A673 (cell line): ENCODE data around the gene NHLRC2. TPM values are rescaled to one million over a fixed set of nuclear protein-coding genes. Genes with fewer than 3 reads are reported as not detected.
A peak's percentile ranks its signal among the peaks of the same experiment; 100 is the strongest.

ENCODE experiments used
- BruUV-seq: library from RNA; stranded (reverse); fragments of 400-500 nt; replicated peaks from 2 replicates; lab custom pipeline; 2021; lab: Mats Ljungman, UMichigan
- CTCF ChIA-PET: fragments of 300-600 bp; sonication (Branson Sonifier 250); formaldehyde crosslinking; loops from one replicate; lab custom pipeline; 2022; ENCODE audit warnings: antibody characterized with exemption; lab: Charles Lee
- POLR2A ChIA-PET: fragments of 300-600 bp; sonication (Branson Sonifier 250); formaldehyde crosslinking; loops from one replicate; lab custom pipeline; 2022; ENCODE audit warnings: antibody characterized with exemption; ENCODE audit not compliant: low non-redundant PET; lab: Charles Lee
- DNase-seq: peaks from one replicate; pipeline ENCODE4 v3.0.0-alpha.2; 2015; ENCODE audit warnings: low spot score
- H3K27ac ChIP-seq: fragments of 200-600 bp; sonication (generic); 2 replicates; pipeline ENCODE4 v1.5.1; 2016; ENCODE audit warnings: mixed run types, low read depth, mild to moderate bottlenecking, mixed read lengths, antibody characterized with exemption, low read length; ENCODE audit not compliant: poor library complexity, severe bottlenecking
- H3K27me3 ChIP-seq: fragments of 200-600 bp; sonication (generic); replicated peaks from 2 replicates; pipeline ENCODE4 v1.6.1; 2017; ENCODE audit warnings: mixed run types, low read depth, mild to moderate bottlenecking, mixed read lengths, antibody characterized with exemption, low read length; ENCODE audit not compliant: insufficient read depth, poor library complexity
- H3K36me3 ChIP-seq: fragments of 200-600 bp; sonication (generic); 2 replicates; pipeline ENCODE4 v1.6.1; 2016; ENCODE audit warnings: mixed run types, mild to moderate bottlenecking, mixed read lengths, antibody characterized with exemption, low read length; ENCODE audit not compliant: insufficient read depth, poor library complexity, severe bottlenecking
- H3K4me1 ChIP-seq: fragments of 200-600 bp; sonication (generic); 2 replicates; pipeline ENCODE4 v1.6.1; 2017; ENCODE audit warnings: mixed run types, mild to moderate bottlenecking, mixed read lengths, antibody characterized with exemption, low read length; ENCODE audit not compliant: insufficient read depth, poor library complexity, severe bottlenecking
- H3K4me3 ChIP-seq: fragments of 200-600 bp; sonication (generic); 2 replicates; pipeline ENCODE4 v1.5.1; 2016; ENCODE audit warnings: low read depth, mixed run types, mild to moderate bottlenecking, mixed read lengths, low read length; ENCODE audit not compliant: poor library complexity, severe bottlenecking
- H3K9me3 ChIP-seq: fragments of 200-600 bp; sonication (generic); 2 replicates; pipeline ENCODE4 v1.6.1; 2016; ENCODE audit warnings: mixed run types, low read depth, mild to moderate bottlenecking, mixed read lengths, antibody characterized with exemption, low read length; ENCODE audit not compliant: poor library complexity, severe bottlenecking
- EZH2 ChIP-seq: fragments of 200-600 bp; sonication (generic); IDR thresholded peaks from 2 replicates; pipeline ENCODE4 v1.6.1; 2017; ENCODE audit warnings: borderline replicate concordance, low read depth, mild to moderate bottlenecking, mixed read lengths, antibody characterized with exemption, low read length; ENCODE audit not compliant: poor library complexity, severe bottlenecking
- intact Hi-C: fragments of 100-400 bp; cut with micrococcal nuclease; formaldehyde crosslinking; loops from one replicate; pipeline ENCODE4 v1.10.0; 2022; ENCODE audit not compliant: unreplicated experiment
- total RNA-seq: library from RNA; stranded (reverse); gene quantifications from 2 replicates; pipeline ENCODE4 v1.2.3, GENCODE V29; 2021
- TF ChIP-seq, protein P1 (sequence below): fragments of 300-800, 200-600 bp; sonication (generic); conservative IDR thresholded peaks from 2 replicates; pipeline ENCODE4 v1.5.1; 2017; ENCODE audit warnings: low read depth, mild to moderate bottlenecking, antibody characterized with exemption, low read length, moderate library complexity, mixed read lengths

NHLRC2 gene
- total RNA-seq, 1 experiment from 2014 or later, result 49.7 TPM

DNA sequence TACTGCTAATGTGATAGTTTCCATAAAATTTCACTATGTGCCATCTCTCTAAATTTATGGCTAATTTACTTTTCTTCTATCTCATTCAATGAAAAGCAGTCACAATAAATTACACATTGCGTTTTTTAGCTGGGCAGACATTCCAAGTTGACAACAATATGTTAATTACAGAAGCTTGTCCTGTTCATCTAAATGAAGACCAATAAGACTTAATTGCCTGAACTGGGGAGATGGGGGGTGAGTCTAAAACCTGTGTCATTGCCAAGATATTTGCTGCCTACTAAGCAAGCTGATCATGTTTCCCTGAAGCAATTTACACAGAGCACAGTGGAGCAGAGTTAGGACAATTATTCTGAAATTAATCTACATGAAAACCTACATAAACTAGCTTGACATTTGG lies 99.9 kb downstream of the NHLRC2 start:
- TF ChIP-seq, protein P1, sequence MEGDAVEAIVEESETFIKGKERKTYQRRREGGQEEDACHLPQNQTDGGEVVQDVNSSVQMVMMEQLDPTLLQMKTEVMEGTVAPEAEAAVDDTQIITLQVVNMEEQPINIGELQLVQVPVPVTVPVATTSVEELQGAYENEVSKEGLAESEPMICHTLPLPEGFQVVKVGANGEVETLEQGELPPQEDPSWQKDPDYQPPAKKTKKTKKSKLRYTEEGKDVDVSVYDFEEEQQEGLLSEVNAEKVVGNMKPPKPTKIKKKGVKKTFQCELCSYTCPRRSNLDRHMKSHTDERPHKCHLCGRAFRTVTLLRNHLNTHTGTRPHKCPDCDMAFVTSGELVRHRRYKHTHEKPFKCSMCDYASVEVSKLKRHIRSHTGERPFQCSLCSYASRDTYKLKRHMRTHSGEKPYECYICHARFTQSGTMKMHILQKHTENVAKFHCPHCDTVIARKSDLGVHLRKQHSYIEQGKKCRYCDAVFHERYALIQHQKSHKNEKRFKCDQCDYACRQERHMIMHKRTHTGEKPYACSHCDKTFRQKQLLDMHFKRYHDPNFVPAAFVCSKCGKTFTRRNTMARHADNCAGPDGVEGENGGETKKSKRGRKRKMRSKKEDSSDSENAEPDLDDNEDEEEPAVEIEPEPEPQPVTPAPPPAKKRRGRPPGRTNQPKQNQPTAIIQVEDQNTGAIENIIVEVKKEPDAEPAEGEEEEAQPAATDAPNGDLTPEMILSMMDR, result no peak
- TF ChIP-seq EZH2, result no peak
- Histone ChIP-seq H3K27ac (peak overlapping the region; percentile 71), H3K4me1 (peaks cover 34% of the 10 kb centered on the region), H3K36me3 (no peaks in the 10 kb centered on the region), H3K4me3 (no peak overlapping the region), H3K27me3 (no peaks in the 10 kb centered on the region), H3K9me3 (peaks cover 6% of the 10 kb centered on the region)
- ChIA-PET POLR2A (no interaction called here), CTCF (interaction anchor here (0.6 to 0.8 kb wide), 2 partner anchors 30 to 102 kb away, joined by 3 to 4 read pairs; no protein-coding TSS in a partner anchor)
- no TSS peak for BruUV-seq
- DNase-seq, result peak; percentile 77
- intact Hi-C loops, result no loop called here

DNA sequence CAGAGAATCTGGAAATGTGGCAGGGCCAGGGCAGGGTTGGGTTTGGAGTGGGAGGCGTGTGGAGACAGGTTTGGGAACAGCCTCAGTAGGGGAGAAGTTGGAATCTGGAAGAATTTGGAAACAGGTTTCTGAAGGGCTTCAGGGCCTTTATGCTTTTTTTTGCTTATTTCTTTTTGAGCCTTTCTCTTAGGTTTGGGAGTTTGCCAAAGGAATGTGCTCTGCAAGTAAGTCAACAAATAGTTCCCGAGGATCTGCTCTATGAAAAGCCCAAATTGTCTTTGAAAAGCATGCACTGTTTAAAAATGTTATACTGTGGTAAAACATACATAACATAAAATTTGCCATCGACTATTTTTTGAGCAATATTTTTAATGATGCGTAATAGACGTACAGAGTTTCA lies 102.6 kb downstream of the NHLRC2 start:
- TF ChIP-seq EZH2, result no peak
- TF ChIP-seq, protein P1, result no peak
- POLR2A ChIA-PET, result no interaction called here
- no peaks in the 10 kb centered on the region for H3K36me3 ChIP-seq
- no peaks in the 10 kb centered on the region for H3K27me3 ChIP-seq
- DNase-seq, result peak; percentile 37
- H3K9me3 ChIP-seq, result peaks cover 6% of the 10 kb centered on the region
- intact Hi-C loops, result no loop called here
- no peak overlapping the region for H3K27ac ChIP-seq
- H3K4me3 ChIP-seq, result no peak overlapping the region
- CTCF ChIA-PET, result no interaction called here
- peaks cover 34% of the 10 kb centered on the region for H3K4me1 ChIP-seq
- no TSS peak for BruUV-seq

DNA sequence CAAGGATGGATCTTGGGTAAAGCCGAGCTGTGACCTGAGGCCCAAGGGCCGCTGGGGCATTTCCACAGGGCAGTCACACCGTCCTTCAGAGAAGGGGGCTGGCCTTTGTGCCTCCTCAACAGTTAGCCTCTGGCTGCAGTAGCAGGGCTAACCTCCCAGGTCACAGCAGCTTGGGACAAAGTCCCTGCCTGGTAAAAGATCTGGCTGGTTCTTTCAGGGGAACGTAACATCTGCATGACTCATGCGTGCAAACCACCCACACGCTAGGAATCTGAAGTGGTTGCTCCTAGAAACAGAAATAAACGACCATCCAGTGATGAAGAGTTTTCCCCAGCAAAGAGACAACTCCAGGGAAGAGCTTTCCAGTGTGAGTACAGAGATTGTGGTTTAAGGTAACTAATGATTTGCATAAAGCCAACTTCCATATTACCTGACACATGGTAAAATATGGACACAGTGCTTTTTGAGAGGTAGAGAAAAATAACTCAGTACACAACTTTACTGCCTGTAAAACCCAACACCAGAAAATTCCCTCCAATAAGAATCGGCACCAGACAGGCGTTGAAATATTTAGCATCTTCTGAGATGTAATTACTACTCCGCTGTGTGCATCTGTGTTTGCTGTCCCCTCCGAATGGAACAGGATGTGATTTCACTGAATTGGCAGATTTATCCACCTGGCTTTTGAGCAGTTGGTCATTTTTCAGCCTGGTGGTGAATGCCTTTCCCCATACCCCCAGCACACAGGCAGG lies 104.3 kb downstream of the NHLRC2 start:
- ChIA-PET POLR2A (no interaction called here), CTCF (no interaction called here)
- Histone ChIP-seq H3K4me1 (peaks cover 32% of the 10 kb centered on the region), H3K36me3 (no peaks in the 10 kb centered on the region), H3K9me3 (peaks cover 1% of the 10 kb centered on the region), H3K4me3 (no peak overlapping the region), H3K27ac (no peak overlapping the region), H3K27me3 (no peaks in the 10 kb centered on the region)
- BruUV-seq, result no TSS peak
- peak; percentile 82 for DNase-seq
- intact Hi-C loops, result no loop called here
- no peak for TF ChIP-seq EZH2
- TF ChIP-seq, protein P1, result no peak
